NCI-H1048 (cell line): Measurements from ENCODE around the gene CDCP1.

Experiments
- DNase-seq: peaks from one replicate; lab custom pipeline; 2025; lab: John Stamatoyannopoulos, UW

Gene CDCP1

DNA sequence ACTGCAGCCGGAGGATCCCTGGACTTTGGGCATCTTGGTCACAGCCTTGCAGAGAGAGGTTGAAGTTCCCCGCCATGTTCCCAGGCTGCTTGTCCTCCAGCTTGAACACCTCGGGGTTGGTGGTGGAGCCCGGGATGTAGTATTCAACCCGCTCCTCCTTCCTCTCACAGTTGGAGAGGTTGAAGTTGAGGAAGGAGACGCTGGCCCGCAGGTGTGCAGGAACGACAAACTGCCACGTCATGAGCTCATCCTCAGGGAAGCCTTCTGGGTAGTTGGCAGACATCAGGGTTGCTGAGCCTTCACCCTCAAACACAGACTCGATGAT, 35.7 kb downstream of the CDCP1 start:
- no peak for DNase-seq

DNA sequence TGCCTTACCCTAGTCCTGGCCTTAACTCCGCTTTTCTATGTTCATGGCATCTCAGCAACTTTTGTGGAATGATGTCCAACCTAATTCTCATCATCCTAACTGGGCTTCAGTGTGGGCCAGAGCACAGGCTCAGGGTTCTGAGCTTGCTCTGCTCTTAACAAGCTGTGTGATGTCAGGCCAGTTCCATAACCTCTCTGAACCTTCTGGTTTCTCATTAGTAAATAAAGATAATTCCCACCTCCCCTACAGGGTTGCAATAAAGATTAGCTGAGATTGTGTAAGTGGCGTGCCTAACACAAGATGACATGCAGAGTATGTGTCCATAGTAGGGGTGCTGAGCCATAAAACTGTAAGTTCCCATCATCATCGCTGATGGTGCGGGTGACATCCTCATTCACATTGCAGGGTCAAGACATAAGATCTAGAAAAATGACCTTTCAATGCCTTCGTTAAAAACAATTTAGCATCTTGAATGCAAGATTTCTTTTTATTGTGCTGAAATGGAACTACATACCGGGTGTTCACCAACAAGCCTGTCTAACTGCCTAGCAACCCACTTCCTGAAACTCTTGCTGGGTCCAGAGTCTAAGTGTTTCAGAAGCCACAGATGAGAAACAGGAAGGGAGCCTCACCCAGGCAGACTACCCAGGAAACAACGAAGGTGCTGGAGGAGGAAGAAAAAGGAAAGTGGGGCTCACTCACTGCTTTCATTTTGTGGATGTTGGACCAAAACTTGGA, 36.2 kb downstream of the CDCP1 start:
- no peak for DNase-seq

- no peak for DNase-seq
Observed at GRCh38 chr3:45106874-45107273, 39.3 kb downstream of the CDCP1 start.

DNA sequence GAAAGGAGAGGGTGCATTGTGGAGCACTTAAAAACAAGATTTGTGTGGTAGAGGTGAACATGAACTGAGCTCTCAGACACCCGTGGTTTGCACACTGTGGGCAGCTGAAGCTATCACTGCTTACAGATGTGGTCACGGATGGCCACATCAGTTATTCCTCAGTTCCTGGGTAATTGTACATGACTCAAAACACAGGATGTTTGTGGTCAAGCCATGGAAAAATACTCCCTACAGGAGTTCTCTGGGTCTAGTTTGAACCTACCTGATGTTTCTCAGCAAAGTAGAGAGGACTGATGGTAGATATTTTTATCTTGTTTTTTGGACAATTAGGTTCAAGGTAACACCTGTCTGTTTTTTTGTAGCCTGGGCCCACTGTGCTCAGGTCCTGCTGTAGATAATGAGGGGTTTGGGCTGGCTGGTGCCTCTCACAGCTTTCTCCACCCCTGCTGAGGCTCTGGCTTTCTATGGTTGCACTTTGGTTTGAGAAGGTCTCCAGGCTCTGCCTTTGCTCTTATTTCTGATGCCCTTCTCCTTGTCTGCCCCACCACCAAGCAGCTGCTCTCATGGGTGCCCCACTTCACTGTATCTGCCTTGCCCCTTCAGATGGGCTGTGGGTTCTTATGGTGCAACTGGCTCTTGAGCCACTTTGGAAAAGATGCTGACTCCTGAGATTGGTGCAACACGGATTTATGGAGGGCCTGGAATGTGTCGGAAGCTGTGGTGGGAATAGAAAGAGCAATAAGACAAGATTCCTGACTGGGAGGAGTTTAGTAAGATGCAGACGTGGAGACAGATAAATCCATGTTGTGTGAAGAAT, 40.1 kb downstream of the CDCP1 start:
- no peak for DNase-seq

DNA sequence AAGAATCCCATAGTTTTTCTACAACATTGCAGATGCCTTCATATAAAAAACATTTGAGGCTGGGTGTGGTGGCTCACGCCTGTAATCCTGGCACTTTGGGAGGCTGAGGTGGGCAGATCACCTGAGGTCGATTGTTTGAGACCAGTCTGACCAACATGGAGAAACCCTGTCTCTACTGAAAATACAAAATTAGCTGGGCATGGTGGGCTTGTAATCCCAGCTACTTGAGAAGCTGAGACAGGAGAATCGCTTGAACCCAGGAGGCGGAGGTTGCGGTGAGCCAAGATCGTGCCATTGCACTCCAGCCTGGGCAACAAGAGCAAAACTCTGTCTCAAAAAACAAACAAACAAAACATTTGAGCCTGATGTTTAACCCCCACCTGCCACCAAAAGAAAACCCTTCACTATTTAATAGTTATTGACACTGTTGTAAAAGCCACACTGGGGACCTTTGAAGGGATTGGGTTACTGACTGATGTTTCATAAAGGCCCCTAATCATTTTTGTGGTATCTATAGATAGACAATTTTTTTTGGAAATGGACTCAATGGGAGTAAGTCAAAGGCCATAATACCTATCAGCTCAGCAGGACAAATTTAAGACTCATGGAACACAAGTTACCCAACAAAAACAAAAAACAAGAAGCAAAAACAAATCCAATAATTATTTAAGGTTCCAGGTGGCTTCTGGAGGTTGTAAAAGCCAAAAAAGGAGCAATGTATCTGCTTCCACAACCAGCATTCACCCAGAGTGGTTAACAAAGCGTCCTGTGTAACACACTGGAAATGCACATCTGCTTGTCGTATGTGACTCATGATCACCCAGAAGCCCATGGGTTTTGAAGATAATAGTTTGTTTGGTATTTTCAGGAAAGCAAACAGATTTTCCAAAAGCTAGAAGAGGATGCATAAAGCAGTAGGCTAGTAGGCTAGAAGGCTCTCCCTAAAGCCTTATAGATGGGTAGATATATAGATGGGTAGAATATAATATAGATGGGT, 41.2 kb downstream of the CDCP1 start:
- DNase-seq, result no peak

DNA sequence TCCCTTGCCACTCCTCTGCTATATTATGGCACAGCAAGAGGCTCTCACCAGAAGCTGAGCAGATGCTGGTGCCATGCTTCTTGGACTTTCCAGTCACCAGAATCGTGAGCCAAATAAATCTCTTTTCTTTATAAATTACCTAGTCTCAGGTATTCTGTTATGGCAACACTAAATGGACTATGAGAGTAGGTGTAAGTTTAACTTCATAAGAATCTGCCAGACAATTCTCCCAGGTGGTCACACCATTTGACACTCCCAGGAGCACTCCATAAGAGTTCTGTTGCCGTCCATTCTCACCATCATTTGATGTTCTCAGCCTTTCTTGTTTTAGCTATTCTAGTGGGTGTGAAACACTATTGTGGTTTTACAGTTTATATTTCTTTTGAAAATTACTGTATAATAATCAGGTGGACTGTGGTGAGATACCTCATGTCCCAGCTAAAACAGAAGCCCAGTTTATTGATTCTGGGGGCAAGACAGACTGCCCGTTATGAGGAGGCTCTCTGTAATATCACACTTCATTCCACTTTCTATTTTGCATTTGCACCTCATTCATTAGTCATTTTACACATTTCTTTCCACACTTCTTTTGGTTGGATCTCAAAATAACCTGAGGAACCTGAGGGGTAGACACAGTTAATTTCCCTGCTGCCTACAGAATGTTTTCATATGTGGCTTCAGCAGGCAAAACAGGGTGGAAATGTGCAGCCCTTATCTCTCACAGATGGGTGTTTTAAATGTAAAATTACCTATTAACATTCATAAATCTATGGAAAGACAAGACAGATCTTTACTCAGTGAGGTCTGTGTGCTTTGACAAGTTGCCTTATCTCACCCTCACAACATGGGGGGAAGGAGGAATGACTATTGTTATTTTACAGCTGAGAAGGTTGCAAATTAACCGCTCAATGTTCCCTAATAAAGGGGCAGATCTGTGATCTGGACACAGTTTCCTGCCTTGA, 42.1 kb downstream of the CDCP1 start:
- DNase-seq, result no peak

GRCh38 chr3:45103334-45103733, 42.8 kb downstream of the CDCP1 start:
- DNase-seq, result no peak

- no peak for DNase-seq
Observed at GRCh38 chr3:45100981-45101407, 45.2 kb downstream of the CDCP1 start.

GRCh38 chr3:45098310-45098709, 47.9 kb downstream of the CDCP1 start:
- DNase-seq, result no peak

DNA sequence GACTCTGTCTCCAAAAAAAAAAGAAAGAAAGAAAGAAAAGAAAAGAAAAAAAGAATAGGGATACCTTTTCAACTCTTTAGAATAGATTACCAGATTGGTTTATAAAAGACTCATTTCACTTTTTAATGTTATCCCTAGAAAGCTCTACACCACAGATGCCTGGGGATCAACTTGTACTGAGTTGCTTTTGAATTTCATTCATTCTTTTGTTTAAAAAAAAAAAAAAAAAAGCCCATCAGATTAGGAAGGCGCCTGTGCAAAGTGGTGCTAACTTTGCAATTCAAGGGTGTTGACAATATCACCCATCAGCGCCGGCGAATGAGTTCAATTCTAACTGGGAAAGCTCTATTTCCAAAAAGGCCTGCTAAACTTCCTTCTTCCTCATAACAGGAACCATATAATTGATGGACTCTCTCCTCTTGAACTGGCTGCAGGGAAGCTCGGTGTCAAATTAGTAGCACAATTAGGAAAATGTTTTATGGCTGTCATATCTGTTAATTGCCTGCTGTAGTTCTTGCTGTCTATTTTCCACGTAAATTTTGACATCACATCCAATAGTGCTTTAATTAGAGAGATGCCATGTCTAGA, 48.8 kb downstream of the CDCP1 start:
- no peak for DNase-seq

GRCh38 chr3:45095916-45096526, 50.2 kb downstream of the CDCP1 start:
- no peak for DNase-seq

DNA sequence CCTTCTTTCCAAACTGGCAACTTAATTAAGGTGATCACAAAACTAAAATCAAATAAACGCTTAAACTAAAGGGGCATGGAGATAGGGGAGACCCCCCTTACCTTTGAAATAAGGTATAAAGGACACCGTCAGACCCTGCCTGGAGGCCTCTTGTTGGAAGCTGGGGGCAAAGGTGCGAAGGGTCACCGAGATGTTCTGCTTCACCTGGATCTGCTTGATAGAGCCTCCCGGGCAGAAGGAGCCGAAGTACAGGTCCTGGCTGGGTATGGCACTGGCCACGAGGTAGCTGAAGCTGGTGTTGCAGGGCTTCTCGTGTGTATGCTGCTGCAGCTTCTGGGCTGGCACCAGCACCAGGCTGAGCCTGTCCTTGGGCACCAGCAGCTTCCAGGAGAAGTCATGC, 53.0 kb downstream of the CDCP1 start:
- DNase-seq, result no peak

- DNase-seq, result no peak
Observed at GRCh38 chr3:45092132-45093031, 53.8 kb downstream of the CDCP1 start.

GRCh38 chr3:45090855-45091254, 55.3 kb downstream of the CDCP1 start:
- DNase-seq, result no peak

DNA sequence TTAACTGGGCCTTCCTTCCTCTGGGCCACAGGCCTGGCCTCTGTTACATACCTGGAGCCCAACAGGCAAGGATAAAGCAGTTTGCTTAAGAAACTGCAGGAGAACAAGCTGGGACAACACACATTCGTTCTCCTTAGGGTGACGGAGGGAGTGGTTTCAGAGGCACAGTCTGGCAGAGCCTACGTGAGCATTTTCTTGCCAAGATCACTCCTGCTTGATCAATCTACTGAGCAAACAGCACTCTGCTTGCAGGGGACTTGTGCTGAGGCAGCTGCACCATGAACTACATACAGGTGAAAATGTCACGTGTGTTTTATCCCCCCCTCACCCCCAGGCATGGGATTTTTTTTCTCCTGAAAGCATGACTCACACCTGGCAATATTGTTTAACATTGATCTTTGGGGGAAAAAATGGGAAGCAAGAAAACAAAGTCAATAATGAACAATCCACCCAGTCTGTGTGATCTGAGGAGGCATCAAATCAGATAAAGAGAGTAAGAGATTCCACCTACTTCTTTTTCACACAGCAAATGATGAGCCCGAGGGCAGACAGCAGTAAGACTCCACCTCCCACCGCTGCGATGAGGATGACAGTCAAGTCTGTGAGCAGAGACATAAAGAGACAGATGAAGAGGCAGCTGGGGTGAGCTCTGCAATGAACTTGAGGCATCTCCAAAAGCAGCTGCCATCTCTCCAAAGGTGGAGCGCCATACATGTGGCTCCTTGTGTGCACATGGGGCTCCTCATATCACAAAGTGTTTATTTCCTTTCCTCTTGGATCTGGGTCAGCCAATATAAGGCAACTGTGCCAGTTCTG, 57.4 kb downstream of the CDCP1 start:
- no peak for DNase-seq

GRCh38 chr3:45087155-45087554, 59.0 kb downstream of the CDCP1 start:
- DNase-seq, result no peak

GRCh38 chr3:45084820-45085816, 61.1 kb downstream of the CDCP1 start:
- DNase-seq, result no peak
